ENCODE results near the gene ARL2. TPM values are rescaled to one million over a fixed set of nuclear protein-coding genes. Genes with fewer than 3 reads are reported as not detected.

Gene ARL2
- total RNA-seq, 1 donor from 2014 or later, result 164 TPM

DNA sequence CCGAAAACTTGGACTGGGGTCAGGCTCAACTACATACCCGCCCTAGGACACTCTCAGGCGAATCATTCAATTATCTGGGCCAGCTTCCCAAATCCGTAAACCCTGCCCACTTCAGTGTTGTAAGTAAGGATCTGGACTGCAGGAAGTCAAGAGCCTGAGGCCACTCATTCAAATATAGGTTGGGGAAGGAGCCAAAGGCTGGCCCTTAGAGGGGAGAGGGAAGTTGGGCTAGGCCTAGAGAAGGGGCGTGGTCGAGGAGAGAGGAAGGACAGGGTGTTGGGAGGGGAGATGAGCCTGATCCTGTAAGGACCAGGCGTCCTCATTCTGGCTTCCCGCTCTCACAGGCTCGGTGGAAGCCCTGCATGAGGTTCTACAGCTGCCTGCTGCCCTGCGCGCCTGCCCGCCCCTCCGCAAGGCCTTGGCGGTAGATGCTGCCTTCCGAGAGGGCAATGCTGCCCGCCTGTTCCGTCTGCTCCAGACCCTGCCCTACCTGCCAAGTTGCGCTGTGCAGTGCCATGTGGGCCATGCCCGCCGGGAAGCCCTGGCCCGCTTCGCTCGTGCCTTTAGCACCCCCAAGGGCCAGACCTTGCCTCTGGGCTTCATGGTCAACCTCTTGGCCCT, 30.0 kb downstream of the ARL2 start:
- no peak for DNase-seq (ENCODE audit: low read depth)
- peaks cover 2% of the 10 kb centered on the region for H3K27me3 ChIP-seq (ENCODE audit: control insufficient read depth, insufficient read depth, low read length)
- no peak overlapping the region for H3K4me3 ChIP-seq (ENCODE audit: low read depth, low read length)
- H3K36me3 ChIP-seq (ENCODE audit: control insufficient read depth, insufficient read depth, low read length), result peaks cover 3% of the 10 kb centered on the region
- TF ChIP-seq, protein P1, sequence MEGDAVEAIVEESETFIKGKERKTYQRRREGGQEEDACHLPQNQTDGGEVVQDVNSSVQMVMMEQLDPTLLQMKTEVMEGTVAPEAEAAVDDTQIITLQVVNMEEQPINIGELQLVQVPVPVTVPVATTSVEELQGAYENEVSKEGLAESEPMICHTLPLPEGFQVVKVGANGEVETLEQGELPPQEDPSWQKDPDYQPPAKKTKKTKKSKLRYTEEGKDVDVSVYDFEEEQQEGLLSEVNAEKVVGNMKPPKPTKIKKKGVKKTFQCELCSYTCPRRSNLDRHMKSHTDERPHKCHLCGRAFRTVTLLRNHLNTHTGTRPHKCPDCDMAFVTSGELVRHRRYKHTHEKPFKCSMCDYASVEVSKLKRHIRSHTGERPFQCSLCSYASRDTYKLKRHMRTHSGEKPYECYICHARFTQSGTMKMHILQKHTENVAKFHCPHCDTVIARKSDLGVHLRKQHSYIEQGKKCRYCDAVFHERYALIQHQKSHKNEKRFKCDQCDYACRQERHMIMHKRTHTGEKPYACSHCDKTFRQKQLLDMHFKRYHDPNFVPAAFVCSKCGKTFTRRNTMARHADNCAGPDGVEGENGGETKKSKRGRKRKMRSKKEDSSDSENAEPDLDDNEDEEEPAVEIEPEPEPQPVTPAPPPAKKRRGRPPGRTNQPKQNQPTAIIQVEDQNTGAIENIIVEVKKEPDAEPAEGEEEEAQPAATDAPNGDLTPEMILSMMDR (IDR thresholded peaks at IDR 0.05; ENCODE audit: insufficient read depth, low read length, poor library complexity, severe bottlenecking), result no peak

DNA sequence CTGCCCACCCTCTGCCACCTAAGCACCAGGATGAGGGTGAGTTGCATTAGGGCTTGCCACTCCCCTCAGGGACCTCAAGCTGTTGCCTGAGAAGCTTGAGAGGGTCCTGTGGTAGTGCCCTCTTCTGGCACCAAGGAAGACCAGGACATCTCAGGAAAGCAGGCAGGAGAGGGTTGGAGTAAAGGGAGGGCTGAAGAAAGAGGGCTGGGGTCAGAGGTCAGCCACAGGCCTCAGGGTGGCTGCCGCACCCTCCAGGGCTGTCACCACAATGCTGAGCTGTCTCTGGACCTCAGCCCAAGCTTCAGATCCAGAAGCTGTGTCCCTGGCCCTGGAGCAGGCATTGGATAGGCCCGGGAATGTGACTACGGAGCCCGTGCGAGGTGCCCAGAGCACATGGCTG, 31.1 kb downstream of the ARL2 start:
- no peak for DNase-seq (ENCODE audit: low read depth)
- Histone ChIP-seq H3K36me3 (ENCODE audit: control insufficient read depth, insufficient read depth, low read length) (peaks cover 3% of the 10 kb centered on the region), H3K27me3 (ENCODE audit: control insufficient read depth, insufficient read depth, low read length) (peaks cover 2% of the 10 kb centered on the region), H3K4me3 (ENCODE audit: low read depth, low read length) (no peak overlapping the region)
- TF ChIP-seq, protein P1 (IDR thresholded peaks at IDR 0.05; ENCODE audit: insufficient read depth, low read length, poor library complexity, severe bottlenecking), result no peak

DNA sequence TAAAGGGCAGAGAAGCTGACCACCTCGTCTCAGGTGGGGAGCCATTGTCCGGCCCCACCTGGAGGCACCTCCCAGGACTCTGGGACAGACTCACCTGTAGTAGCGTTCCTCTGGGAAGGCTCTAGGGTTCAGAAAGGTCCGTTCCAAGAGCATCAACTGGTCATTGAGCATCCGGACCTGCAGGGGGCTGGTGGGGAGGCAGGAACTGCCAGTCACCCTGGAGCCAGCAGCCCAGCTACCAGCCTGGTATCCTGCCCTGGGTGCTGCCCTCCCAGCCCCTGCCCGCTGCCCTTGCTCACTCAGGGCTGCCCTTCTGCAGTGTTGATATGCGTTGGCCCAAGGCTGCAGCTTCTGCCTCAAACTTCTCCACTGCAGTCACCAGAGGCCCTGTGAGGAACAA, 31.8 kb downstream of the ARL2 start:
- TF ChIP-seq, protein P1 (IDR thresholded peaks at IDR 0.05; ENCODE audit: insufficient read depth, low read length, poor library complexity, severe bottlenecking), result no peak
- no peak overlapping the region for H3K4me3 ChIP-seq (ENCODE audit: low read depth, low read length)
- H3K36me3 ChIP-seq (ENCODE audit: control insufficient read depth, insufficient read depth, low read length), result peaks cover 3% of the 10 kb centered on the region
- peaks cover 2% of the 10 kb centered on the region for H3K27me3 ChIP-seq (ENCODE audit: control insufficient read depth, insufficient read depth, low read length)
- no peak for DNase-seq (ENCODE audit: low read depth)

DNA sequence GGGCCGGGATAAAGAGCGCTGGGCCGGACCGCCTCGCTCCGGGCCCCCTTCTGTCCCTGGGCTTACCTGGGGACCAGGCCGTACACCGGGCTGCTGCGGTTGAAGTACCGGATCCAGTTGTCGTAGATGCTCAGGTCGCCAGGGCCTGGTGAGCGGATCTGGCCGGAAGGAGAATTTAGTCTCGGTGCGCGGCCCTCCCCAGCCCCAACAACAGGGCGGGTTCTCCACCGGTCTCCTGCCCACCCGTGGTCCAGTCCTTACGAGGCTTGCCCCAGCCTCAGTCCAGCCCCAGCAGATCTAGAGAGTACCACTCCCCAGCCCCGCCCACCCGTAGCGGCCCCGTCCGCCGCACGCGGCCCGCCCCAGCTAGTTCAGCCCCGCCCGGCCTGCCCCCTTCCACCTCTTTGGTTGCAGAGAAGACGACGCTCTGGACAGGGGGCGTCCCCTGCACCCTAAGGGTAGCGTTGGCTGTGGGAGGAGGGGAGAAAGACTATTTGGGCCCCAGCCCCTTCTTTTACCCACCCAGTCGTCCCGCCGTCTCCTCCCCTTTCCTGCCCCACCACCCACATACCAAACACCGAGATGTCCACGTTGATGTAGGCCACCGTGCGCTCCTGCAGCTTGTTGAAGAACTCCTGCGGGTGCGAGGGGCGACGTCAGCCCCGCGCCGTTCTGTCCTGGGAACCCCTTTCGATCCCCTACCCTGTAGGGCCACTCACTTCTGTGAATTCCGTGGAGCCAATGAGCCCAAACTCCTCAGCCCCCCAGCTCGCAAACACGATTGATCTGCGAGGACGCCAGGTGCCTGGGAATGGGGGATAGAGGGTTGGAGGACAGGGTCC, 33.8 kb downstream of the ARL2 start:
- Histone ChIP-seq H3K27me3 (ENCODE audit: control insufficient read depth, insufficient read depth, low read length) (peaks cover 3% of the 10 kb centered on the region), H3K36me3 (ENCODE audit: control insufficient read depth, insufficient read depth, low read length) (peaks cover 3% of the 10 kb centered on the region), H3K4me3 (ENCODE audit: low read depth, low read length) (peak overlapping the region; percentile 32)
- TF ChIP-seq, protein P1 (IDR thresholded peaks at IDR 0.05; ENCODE audit: insufficient read depth, low read length, poor library complexity, severe bottlenecking), result no peak
- DNase-seq (ENCODE audit: low read depth), result no peak

DNA sequence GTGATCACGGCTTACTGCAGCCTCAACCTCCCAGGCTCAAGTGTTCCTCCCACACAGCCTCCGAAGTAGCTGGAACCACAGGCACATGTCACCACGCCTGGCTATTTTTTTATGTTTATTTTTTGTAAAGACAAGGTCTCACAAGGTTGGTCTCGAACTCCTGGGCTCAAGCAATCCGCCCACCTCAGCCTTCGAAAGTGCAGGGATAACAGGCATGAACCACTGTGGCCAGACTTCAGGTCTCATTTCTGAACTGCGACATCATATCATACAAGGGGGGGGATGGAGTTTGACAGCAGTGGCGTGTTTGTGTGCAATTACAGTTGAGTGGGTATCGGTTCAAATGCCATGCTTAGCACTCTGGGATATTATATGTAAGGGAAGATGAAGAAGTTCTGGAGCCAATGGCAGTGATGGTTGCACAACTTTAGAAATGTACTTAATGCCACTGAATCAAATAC, 37.5 kb downstream of the ARL2 start:
- TF ChIP-seq, protein P1 (IDR thresholded peaks at IDR 0.05; ENCODE audit: insufficient read depth, low read length, poor library complexity, severe bottlenecking), result no peak
- no peak overlapping the region for H3K4me3 ChIP-seq (ENCODE audit: low read depth, low read length)
- peaks cover 8% of the 10 kb centered on the region for H3K27me3 ChIP-seq (ENCODE audit: control insufficient read depth, insufficient read depth, low read length)
- no peak for DNase-seq (ENCODE audit: low read depth)
- no peaks in the 10 kb centered on the region for H3K36me3 ChIP-seq (ENCODE audit: control insufficient read depth, insufficient read depth, low read length)
